ENCODE measurements around the gene NDUFV2. TPM values are rescaled to one million over a fixed set of nuclear protein-coding genes. Genes with fewer than 3 reads are reported as not detected.
"Not testable (repeated sequence)": the region's sequence is repeated elsewhere in the genome, so short reads cannot be mapped to it uniquely, and the experiment has no call there.

Gene NDUFV2
- total and polyA plus RNA-seq, 12 donors: 362 to 1,061 (median 482) TPM

DNA sequence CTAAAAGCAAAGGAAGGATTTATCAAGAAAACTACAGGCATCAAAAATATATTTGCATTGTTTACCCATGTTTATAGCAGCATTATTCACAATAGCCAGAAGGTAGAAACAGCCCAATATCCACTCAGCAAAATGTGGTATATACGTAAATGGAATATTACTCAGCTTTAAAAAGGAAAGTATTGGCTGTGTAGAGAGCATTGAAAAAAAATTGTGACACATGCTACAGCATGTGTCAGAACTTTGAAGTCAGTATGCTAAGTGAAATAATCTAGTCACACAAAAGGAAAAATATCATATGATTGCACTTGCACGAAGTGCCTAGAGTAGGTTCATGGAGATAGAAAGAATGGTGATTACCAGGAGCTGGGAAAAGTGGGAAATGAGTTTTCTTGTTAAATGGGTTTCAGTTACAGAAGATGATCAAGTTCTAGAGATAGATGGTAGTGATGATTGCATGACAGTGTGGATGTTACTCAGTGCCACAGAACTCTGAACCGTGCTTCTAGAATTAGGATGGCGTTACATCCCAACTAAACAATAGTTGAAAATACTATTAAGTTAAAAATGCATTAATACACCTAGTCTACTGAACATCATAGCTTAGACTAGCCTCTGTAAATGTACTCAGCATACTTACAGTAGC is 54.2 kb downstream of the NDUFV2 start:
- Histone ChIP-seq H3K36me3 (peaks cover 0 to 4% (median 0%) of the 10 kb centered on the region in 9 donors), H3K4me1 (peaks cover 0 to 70% (median 40%) of the 10 kb centered on the region in 9 donors), H3K4me3 (no peak overlapping the region), H3K27me3 (no peaks in the 10 kb centered on the region), H3K27ac (no peak overlapping the region), H3K9me3 (peaks cover 0 to under 1% (median 0%) of the 10 kb centered on the region in 11 donors)
- intact Hi-C loops (cut with DNase I): no loop called here
- DNase-seq (no peak), ATAC-seq (no peak)
- TF ChIP-seq, protein P1, sequence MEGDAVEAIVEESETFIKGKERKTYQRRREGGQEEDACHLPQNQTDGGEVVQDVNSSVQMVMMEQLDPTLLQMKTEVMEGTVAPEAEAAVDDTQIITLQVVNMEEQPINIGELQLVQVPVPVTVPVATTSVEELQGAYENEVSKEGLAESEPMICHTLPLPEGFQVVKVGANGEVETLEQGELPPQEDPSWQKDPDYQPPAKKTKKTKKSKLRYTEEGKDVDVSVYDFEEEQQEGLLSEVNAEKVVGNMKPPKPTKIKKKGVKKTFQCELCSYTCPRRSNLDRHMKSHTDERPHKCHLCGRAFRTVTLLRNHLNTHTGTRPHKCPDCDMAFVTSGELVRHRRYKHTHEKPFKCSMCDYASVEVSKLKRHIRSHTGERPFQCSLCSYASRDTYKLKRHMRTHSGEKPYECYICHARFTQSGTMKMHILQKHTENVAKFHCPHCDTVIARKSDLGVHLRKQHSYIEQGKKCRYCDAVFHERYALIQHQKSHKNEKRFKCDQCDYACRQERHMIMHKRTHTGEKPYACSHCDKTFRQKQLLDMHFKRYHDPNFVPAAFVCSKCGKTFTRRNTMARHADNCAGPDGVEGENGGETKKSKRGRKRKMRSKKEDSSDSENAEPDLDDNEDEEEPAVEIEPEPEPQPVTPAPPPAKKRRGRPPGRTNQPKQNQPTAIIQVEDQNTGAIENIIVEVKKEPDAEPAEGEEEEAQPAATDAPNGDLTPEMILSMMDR (IDR thresholded peaks at IDR 0.05): no peak
- 93% methylated on average over 4 of the region's 4 CpGs for WGBS, 2 donors

DNA sequence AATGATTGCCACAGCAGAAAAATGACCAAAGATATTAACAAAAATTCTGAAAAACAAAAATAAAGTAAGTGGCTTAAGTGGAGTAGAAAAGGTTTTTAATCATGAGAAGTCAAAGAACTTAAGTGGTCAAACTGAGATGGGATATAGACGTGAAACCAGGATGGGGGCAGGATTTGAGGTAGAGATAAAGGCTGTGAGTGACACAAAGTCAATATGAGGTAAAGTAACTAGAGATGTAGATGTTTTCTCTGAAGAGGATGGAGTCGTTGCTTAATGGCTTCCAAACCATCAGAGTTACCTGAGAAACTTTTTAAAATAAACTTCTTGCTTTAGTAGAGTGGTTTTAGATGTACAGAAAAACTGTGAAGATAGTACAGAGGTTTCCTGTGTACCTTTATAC is 55.3 kb downstream of the NDUFV2 start:
- intact Hi-C loops (cut with DNase I): no loop called here
- H3K36me3 ChIP-seq: peaks cover 0 to 4% (median 0%) of the 10 kb centered on the region in 9 donors
- peaks cover 0 to 59% (median 30%) of the 10 kb centered on the region in 9 donors for H3K4me1 ChIP-seq
- H3K27ac ChIP-seq: no peak overlapping the region
- TF ChIP-seq, protein P1 (IDR thresholded peaks at IDR 0.05): no peak
- H3K27me3 ChIP-seq: no peaks in the 10 kb centered on the region
- ATAC-seq (no peak), DNase-seq (no peak)
- no peak overlapping the region for H3K4me3 ChIP-seq
- peaks cover 0 to 12% (median 0%) of the 10 kb centered on the region in 11 donors for H3K9me3 ChIP-seq
- WGBS, 2 donors: 42 to 45% methylated on average over 2 of the region's 2 CpGs

DNA sequence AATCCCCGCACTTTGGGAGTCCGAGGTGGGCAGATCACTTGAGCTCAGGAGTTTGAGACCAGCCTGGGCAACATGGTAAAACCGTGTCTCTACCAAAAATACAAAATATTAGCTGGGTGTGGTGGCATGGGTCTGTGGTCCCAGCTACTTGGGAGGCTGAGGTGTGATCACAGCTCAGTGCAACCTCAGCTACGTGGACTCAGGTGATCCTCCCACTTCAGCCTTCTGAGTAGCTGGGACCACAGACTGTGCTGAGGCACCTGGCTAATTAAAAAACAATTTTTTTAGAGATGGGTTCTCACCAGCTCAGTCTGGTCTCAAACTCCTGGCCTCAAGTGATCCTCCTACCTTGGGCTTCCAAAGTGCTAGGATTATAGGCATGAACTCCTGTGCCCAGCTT is 57.5 kb downstream of the NDUFV2 start:
- ATAC-seq (no peak), DNase-seq (no peak)
- H3K4me3 ChIP-seq: no peak overlapping the region
- 91 to 92% methylated on average over 4 of the region's 4 CpGs for WGBS, 2 donors
- H3K4me1 ChIP-seq: peaks cover 0 to 43% (median 15%) of the 10 kb centered on the region in 9 donors
- TF ChIP-seq, protein P1 (IDR thresholded peaks at IDR 0.05): no peak
- H3K36me3 ChIP-seq: peaks cover 0 to 3% (median 0%) of the 10 kb centered on the region in 9 donors
- intact Hi-C loops (cut with DNase I): no loop called here
- H3K27me3 ChIP-seq: no peaks in the 10 kb centered on the region
- H3K27ac ChIP-seq: no peak overlapping the region
- H3K9me3 ChIP-seq: peaks cover 0 to 30% (median 6%) of the 10 kb centered on the region in 11 donors

DNA sequence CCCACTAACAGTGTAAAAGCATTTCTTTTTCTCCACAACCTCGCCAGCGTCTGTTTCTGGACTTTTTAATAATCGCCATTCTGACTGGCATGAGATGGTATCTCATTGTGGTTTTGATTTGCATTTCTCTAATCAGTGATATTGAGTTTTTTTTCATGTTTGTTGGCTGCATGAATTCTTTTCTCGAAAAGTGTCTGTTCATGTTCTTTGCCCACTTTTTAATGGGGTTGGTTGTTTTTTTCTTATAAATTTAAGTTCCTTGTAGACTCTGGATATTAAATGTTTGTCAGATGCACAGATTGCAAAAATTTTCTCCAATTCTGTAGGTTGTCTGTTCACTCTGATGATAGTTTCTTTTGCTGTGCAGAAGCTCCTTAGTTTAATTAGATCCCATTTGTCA is 60.2 kb downstream of the NDUFV2 start:
- Histone ChIP-seq H3K9me3 (peaks cover 0 to 38% (median 6%) of the 10 kb centered on the region in 11 donors), H3K4me1 (peaks cover 0 to 26% (median 12%) of the 10 kb centered on the region in 9 donors)
- H3K27me3 ChIP-seq; intact Hi-C loops (cut with DNase I); H3K4me3 ChIP-seq; H3K36me3 ChIP-seq; DNase-seq; ATAC-seq; H3K27ac ChIP-seq: not testable (repeated sequence)
- WGBS, 2 donors: 96 to 99% methylated on average over 4 of the region's 4 CpGs

DNA sequence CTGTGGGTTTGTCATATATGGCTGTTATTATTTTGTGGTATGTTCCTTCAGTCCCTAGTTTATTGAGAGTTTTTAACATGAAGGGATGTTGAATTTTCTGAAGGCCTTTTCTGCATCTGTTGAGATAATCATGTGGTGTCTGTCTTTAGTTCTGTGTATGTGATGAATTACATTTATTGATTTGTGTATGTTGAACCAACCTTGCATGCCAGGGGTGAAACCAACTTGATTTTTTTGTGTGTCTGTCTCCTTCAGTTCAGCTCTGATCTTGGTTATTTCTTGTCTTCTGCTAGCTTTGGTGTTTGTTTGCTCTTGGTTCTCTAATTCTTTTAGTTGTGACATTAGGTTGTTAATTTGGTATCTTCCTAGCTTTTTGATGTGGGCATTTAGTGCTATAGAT is 61.6 kb downstream of the NDUFV2 start:
- H3K4me3 ChIP-seq; H3K36me3 ChIP-seq; DNase-seq; H3K27me3 ChIP-seq; ATAC-seq; intact Hi-C loops (cut with DNase I); H3K27ac ChIP-seq: not testable (repeated sequence)
- Histone ChIP-seq H3K4me1 (peaks cover 0 to 17% (median 7%) of the 10 kb centered on the region in 9 donors), H3K9me3 (peaks cover 0 to 39% (median 6%) of the 10 kb centered on the region in 11 donors)

DNA sequence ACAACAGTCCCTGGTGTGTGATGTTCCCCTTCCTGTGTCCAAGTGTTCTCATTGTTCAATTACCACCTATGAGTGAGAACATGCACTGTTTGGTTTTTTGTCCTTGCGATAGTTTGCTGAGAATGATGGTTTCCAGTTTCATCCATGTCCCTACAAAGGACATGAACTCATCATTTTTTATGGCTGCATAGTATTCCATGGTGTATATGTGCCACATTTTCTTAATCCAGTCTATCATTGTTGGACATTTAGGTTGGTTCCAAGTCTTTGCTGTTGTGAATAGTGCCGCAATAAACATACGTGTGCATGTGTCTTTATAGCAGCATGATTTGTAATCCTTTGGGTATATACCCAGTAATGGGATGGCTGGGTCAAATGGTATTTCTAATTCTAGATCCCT is 63.4 kb downstream of the NDUFV2 start:
- ATAC-seq; H3K36me3 ChIP-seq; H3K4me1 ChIP-seq; H3K4me3 ChIP-seq; DNase-seq; H3K27ac ChIP-seq; H3K27me3 ChIP-seq; intact Hi-C loops (cut with DNase I): not testable (repeated sequence)
- 96 to 100% methylated on average over 3 of the region's 3 CpGs for WGBS, 2 donors
- H3K9me3 ChIP-seq: peaks cover 0 to 43% (median 9%) of the 10 kb centered on the region in 11 donors

DNA sequence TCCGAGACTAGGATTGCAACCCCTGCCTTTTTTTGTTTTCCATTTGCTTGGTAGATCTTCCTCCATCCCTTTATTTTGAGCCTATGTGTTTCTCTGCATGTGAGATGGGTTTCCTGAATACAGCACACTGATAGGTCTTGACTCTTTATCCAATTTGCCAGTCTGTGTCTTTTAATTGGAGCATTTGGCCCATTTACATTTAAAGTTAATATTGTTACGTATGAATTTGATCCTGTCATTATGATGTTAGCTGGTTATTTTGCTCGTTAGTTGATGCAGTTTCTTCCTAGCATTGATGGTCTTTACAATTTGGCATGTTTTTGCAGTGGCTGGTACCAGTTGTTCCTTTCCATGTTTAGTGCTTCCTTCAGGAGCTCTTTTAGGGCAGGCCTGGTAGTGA is 67.0 kb downstream of the NDUFV2 start:
- H3K9me3 ChIP-seq: peaks cover 0 to 27% (median under 1%) of the 10 kb centered on the region in 11 donors
- WGBS, 2 donors: 89 to 90% methylated on average over 3 of the region's 3 CpGs
- DNase-seq; intact Hi-C loops (cut with DNase I); ATAC-seq; H3K27ac ChIP-seq; H3K27me3 ChIP-seq; H3K36me3 ChIP-seq; H3K4me3 ChIP-seq: not testable (repeated sequence)
- peaks cover 2 to 40% (median 23%) of the 10 kb centered on the region in 9 donors for H3K4me1 ChIP-seq

DNA sequence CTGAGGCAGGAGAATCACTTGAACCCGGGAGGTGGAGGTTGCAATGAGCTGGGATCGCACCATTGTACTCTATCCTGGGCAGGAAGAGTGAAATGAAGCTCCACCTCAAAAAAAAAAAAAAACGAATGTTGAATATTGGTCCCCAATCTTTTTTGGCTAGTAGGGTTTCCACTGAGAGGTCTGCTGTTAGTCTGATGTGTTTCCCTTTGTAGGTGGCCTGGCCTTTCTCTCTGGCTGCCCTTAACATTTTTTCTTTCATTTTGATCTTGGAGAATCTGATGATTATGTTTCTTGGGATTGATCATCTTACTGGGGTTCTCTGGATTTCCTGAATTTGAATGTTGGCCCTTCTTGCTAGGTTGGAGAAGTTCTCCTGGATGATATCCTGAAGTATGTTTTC is 69.4 kb downstream of the NDUFV2 start:
- WGBS, 2 donors: 91 to 98% methylated on average over 2 to 3 of the region's 3 CpGs
- ATAC-seq, H3K4me3 ChIP-seq, H3K36me3 ChIP-seq, H3K27me3 ChIP-seq, DNase-seq, H3K27ac ChIP-seq: not testable (repeated sequence)
- peaks cover 0 to 15% (median 0%) of the 10 kb centered on the region in 11 donors for H3K9me3 ChIP-seq
- intact Hi-C loops (cut with DNase I): loop anchor here in 1 of 10 donors (2.0 kb wide), 1 partner anchor 31 kb away; no protein-coding TSS in a partner anchor
- H3K4me1 ChIP-seq: peaks cover 2 to 61% (median 38%) of the 10 kb centered on the region in 9 donors
